ENCODE results near the gene DNAJB9.

DNA sequence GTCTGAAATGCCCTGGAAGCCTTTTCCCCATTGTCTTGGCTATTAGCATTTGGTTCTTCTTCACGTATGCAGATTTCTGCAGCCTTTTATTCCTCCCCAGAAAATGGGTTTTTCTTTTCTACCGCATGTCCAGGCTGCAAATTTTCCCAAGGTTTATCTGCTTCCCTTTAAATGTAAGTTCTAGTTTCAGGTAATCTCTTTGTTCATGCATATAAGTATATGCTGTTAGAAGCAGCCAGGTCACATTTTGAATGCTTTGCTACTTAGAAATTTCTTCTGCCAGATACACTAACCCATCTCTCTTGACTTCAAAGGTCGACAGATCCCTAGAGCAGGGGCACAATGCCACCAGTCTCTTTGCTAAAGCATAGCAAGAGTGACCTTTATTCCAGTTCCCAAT, 12.5 kb upstream of the DNAJB9 start:
- no peak for TF ChIP-seq ZNF12 (CRISPR knock-in tag; IDR thresholded peaks at IDR 0.05)
- TF ChIP-seq, protein P1, sequence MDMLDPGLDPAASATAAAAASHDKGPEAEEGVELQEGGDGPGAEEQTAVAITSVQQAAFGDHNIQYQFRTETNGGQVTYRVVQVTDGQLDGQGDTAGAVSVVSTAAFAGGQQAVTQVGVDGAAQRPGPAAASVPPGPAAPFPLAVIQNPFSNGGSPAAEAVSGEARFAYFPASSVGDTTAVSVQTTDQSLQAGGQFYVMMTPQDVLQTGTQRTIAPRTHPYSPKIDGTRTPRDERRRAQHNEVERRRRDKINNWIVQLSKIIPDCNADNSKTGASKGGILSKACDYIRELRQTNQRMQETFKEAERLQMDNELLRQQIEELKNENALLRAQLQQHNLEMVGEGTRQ (CRISPR knock-in tag; IDR thresholded peaks at IDR 0.05) = no peak
- no peak for TF ChIP-seq SIN3B (IDR thresholded peaks at IDR 0.05; ENCODE audit: low read depth)
- no peak for TF ChIP-seq KLF6 (CRISPR knock-in tag; IDR thresholded peaks at IDR 0.05; ENCODE audit: borderline replicate concordance)
- TF ChIP-seq, protein P2, sequence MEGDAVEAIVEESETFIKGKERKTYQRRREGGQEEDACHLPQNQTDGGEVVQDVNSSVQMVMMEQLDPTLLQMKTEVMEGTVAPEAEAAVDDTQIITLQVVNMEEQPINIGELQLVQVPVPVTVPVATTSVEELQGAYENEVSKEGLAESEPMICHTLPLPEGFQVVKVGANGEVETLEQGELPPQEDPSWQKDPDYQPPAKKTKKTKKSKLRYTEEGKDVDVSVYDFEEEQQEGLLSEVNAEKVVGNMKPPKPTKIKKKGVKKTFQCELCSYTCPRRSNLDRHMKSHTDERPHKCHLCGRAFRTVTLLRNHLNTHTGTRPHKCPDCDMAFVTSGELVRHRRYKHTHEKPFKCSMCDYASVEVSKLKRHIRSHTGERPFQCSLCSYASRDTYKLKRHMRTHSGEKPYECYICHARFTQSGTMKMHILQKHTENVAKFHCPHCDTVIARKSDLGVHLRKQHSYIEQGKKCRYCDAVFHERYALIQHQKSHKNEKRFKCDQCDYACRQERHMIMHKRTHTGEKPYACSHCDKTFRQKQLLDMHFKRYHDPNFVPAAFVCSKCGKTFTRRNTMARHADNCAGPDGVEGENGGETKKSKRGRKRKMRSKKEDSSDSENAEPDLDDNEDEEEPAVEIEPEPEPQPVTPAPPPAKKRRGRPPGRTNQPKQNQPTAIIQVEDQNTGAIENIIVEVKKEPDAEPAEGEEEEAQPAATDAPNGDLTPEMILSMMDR (IDR thresholded peaks at IDR 0.05 in 2 of 3, conservative IDR thresholded peaks at IDR 0.05 in 1 of 3; ENCODE audit: insufficient read depth in 2 of 3, low read depth in 1 of 3, low read length in 3 of 3) = no peak
- TF ChIP-seq MXI1 (IDR thresholded peaks at IDR 0.05; ENCODE audit: low read depth, low read length) = no peak
- TF ChIP-seq POLR2A (conservative IDR thresholded peaks at IDR 0.05) = no peak

Measured in K562 (cell line).